CD4-positive, alpha-beta T cell treated with Interleukin-1 beta for 1 hour (primary cell): ENCODE results near the gene CAMTA1.
"Not testable (repeated sequence)": the region's sequence is repeated elsewhere in the genome, so short reads cannot be mapped to it uniquely, and the experiment has no call there.

ENCODE experiments used
- DNase-seq, 2 donors: peaks; one replicate each; pipeline ENCODE4 v3.0.0-alpha.2; 2020 to 2022

Gene CAMTA1

GRCh38 chr1:7587773-7588456 is 802.7 kb downstream of the CAMTA1 start:
- no peak for DNase-seq

- no peak for DNase-seq
Measured at GRCh38 chr1:7588457-7588827, 803.2 kb downstream of the CAMTA1 start.

GRCh38 chr1:7589080-7589735 is 804.0 kb downstream of the CAMTA1 start:
- no peak for DNase-seq

- DNase-seq = no peak
Measured at GRCh38 chr1:7589774-7590425, 804.6 kb downstream of the CAMTA1 start.

GRCh38 chr1:7590426-7590790 is 805.2 kb downstream of the CAMTA1 start:
- no peak for DNase-seq

GRCh38 chr1:7591565-7591964 is 806.3 kb downstream of the CAMTA1 start:
- no peak for DNase-seq

GRCh38 chr1:7592120-7592798 is 807.0 kb downstream of the CAMTA1 start:
- DNase-seq = no peak

GRCh38 chr1:7594002-7594713 is 808.9 kb downstream of the CAMTA1 start:
- no peak for DNase-seq

- DNase-seq = no peak
Measured at GRCh38 chr1:7594714-7595295, 809.6 kb downstream of the CAMTA1 start.

- no peak for DNase-seq
Measured at GRCh38 chr1:7595336-7595735, 810.1 kb downstream of the CAMTA1 start.

- DNase-seq = no peak
Measured at GRCh38 chr1:7596126-7596965, 811.1 kb downstream of the CAMTA1 start.

- not testable (repeated sequence) for DNase-seq
Measured at GRCh38 chr1:7598058-7598457, 812.8 kb downstream of the CAMTA1 start.

GRCh38 chr1:7604906-7605305 is 819.7 kb downstream of the CAMTA1 start:
- DNase-seq = not testable (repeated sequence)

- no peak for DNase-seq
Measured at GRCh38 chr1:7606096-7606495, 820.8 kb downstream of the CAMTA1 start.

GRCh38 chr1:7607097-7607496 is 821.8 kb downstream of the CAMTA1 start:
- DNase-seq = no peak

GRCh38 chr1:7608628-7609305 is 823.5 kb downstream of the CAMTA1 start:
- no peak for DNase-seq

- DNase-seq = no peak
Measured at GRCh38 chr1:7609311-7609994, 824.2 kb downstream of the CAMTA1 start.

GRCh38 chr1:7610106-7610731 is 825.0 kb downstream of the CAMTA1 start:
- no peak for DNase-seq

- no peak for DNase-seq
Measured at GRCh38 chr1:7610936-7611335, 825.7 kb downstream of the CAMTA1 start.

GRCh38 chr1:7611421-7612010 is 826.3 kb downstream of the CAMTA1 start:
- no peak for DNase-seq
